HG03066 (cell line): ENCODE data around the gene COL3A1.
A peak's percentile ranks its signal among the peaks of the same experiment; 100 is the strongest.

Experiments
- ATAC-seq: cut with Tn5 transposase; IDR thresholded peaks from one replicate; pipeline ENCODE4 v1.9.1; 2021; ENCODE audit warnings: low read depth; ENCODE audit not compliant: unreplicated experiment

COL3A1 gene

GRCh38 chr2:188975497-188976102 lies 1.4 kb downstream of the COL3A1 start:
- ATAC-seq: no peak

GRCh38 chr2:188976545-188977268 lies 2.5 kb downstream of the COL3A1 start:
- ATAC-seq: no peak

GRCh38 chr2:188977317-188977716 lies 3.1 kb downstream of the COL3A1 start:
- no peak for ATAC-seq

GRCh38 chr2:188978291-188979081 lies 4.3 kb downstream of the COL3A1 start:
- ATAC-seq: peak; percentile 81

GRCh38 chr2:188979187-188980114 lies 5.3 kb downstream of the COL3A1 start:
- ATAC-seq: peak; percentile 4

- no peak for ATAC-seq
Observed at GRCh38 chr2:188983427-188984064, 9.4 kb downstream of the COL3A1 start.

GRCh38 chr2:188984065-188984491 lies 9.9 kb downstream of the COL3A1 start:
- no peak for ATAC-seq

- ATAC-seq: no peak
Observed at GRCh38 chr2:188984680-188985079, 10.5 kb downstream of the COL3A1 start.

GRCh38 chr2:188986839-188987238 lies 12.7 kb downstream of the COL3A1 start:
- ATAC-seq: no peak

GRCh38 chr2:188993247-188993646 lies 19.1 kb downstream of the COL3A1 start:
- no peak for ATAC-seq

GRCh38 chr2:188997263-188997662 lies 23.1 kb downstream of the COL3A1 start:
- no peak for ATAC-seq

GRCh38 chr2:189000221-189000620 lies 26.0 kb downstream of the COL3A1 start:
- no peak for ATAC-seq

- ATAC-seq: no peak
Observed at GRCh38 chr2:189002079-189002478, 27.9 kb downstream of the COL3A1 start.

- ATAC-seq: no peak
Observed at GRCh38 chr2:189008555-189009262, 34.5 kb downstream of the COL3A1 start.

- ATAC-seq: no peak
Observed at GRCh38 chr2:189010536-189010935, 36.4 kb downstream of the COL3A1 start.

- no peak for ATAC-seq
Observed at GRCh38 chr2:189012351-189012750, 38.2 kb downstream of the COL3A1 start.

GRCh38 chr2:189013031-189013430 lies 38.9 kb downstream of the COL3A1 start:
- no peak for ATAC-seq

GRCh38 chr2:189013671-189014448 lies 39.7 kb downstream of the COL3A1 start:
- ATAC-seq: no peak
